Activated T-helper 1 cell treated with anti-CD3 and anti-CD28 coated beads, Interleukin-12 subunit alpha, Interleukin-12 subunit beta, Interleukin-2, Interleukin-4 antibody, amounts not matched to agents 30 ng/mL and 10 ng/mL and 1 ng/mL, durations not matched to agents 14 hours and 24 hours and 36 hours (primary cell): ENCODE results near the gene ADIPOR1. TPM values are rescaled to one million over a fixed set of nuclear protein-coding genes. Genes with fewer than 3 reads are reported as not detected.
"Not testable (repeated sequence)": the region's sequence is repeated elsewhere in the genome, so short reads cannot be mapped to it uniquely, and the experiment has no call there.

Source experiments
- DNase-seq: peaks from one replicate; pipeline ENCODE4 v3.0.0; 2021; ENCODE audit warnings: low spot score
- H3K27ac Mint-ChIP-seq: one replicate; pipeline ENCODE4 v1.8.0; 2021; ENCODE audit warnings: mild to moderate bottlenecking, mixed read lengths
- H3K27me3 Mint-ChIP-seq: one replicate; pipeline ENCODE4 v1.8.0; 2022; ENCODE audit warnings: mild to moderate bottlenecking, moderate library complexity, mixed read lengths; ENCODE audit not compliant: insufficient read depth
- H3K36me3 Mint-ChIP-seq: one replicate; pipeline ENCODE4 v1.8.0; 2021; ENCODE audit warnings: low read depth, mixed read lengths
- H3K4me1 Mint-ChIP-seq: one replicate; pipeline ENCODE4 v1.8.0; 2021; ENCODE audit warnings: low read depth, mixed read lengths
- H3K4me3 Mint-ChIP-seq: one replicate; pipeline ENCODE4 v1.8.0; 2021; ENCODE audit warnings: mild to moderate bottlenecking, moderate library complexity, mixed read lengths
- H3K9me3 Mint-ChIP-seq: one replicate; pipeline ENCODE4 v1.8.0; 2021; ENCODE audit warnings: mixed read lengths
- intact Hi-C: fragments of 100-400 bp; cut with micrococcal nuclease; formaldehyde crosslinking; loops from one replicate; pipeline ENCODE4 v1.15.1; 2024
- total RNA-seq: library from RNA; stranded (reverse); gene quantifications from 2 replicates; pipeline ENCODE4 v1.2.3, GENCODE V29; 2022

The ADIPOR1 gene
- total RNA-seq, 1 donor from 2014 or later: 88.7 TPM

- H3K9me3 Mint-ChIP-seq: no peaks in the 10 kb centered on the region
- no peaks in the 10 kb centered on the region for H3K27me3 Mint-ChIP-seq
- no peak for DNase-seq
- no peaks in the 10 kb centered on the region for H3K4me1 Mint-ChIP-seq
- H3K36me3 Mint-ChIP-seq: peaks cover 57% of the 10 kb centered on the region
- H3K4me3 Mint-ChIP-seq: no peak overlapping the region
- intact Hi-C loops: no loop called here
- no peak overlapping the region for H3K27ac Mint-ChIP-seq
Measured at GRCh38 chr1:202945483-202945882, 12.6 kb downstream of the ADIPOR1 start.

DNA sequence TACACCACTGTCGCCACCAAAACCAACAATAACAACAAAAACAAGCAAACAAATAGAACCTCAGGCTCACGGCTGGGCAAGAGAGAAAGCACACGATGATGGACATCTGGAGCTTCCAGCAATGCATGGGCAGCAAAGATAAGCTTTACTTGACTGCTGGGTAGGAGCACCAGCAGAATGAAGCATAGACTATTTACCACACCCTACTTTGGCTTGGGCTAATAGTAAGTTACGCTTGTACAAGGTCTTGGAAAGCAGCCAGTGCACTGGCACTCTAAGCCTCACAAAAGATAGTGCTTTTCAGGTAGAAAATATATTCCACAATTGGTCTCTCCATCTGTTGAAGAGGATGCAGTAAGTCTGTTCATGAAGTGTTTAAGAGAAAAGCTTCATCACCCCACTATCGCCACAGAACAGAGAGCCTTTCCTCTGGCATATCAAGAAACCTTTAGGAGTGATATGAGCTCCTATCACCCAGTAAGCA, 13.6 kb downstream of the ADIPOR1 start:
- no peak for DNase-seq
- Mint-ChIP-seq H3K4me1 (no peaks in the 10 kb centered on the region), H3K9me3 (no peaks in the 10 kb centered on the region), H3K36me3 (peaks cover 55% of the 10 kb centered on the region), H3K4me3 (no peak overlapping the region), H3K27me3 (no peaks in the 10 kb centered on the region), H3K27ac (no peak overlapping the region)
- intact Hi-C loops: no loop called here

DNA sequence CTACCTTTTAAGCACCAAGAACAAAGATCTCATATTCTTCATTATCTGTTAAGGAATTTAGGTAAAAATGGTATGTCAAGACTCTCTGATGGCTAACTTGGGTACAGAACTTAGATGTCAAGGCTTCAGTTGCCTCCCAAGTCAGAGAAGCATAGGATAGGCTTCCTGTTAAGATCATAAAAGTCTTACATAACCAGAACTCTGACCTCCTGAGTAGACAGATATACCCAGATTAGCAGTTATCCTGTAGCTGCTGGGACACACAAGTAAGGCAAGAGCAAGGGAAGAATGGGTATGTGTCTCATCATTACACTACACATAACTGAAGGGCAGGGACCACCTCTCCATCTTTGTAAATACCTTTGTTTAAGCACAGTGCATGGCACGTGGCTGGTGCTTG, 15.7 kb downstream of the ADIPOR1 start:
- Mint-ChIP-seq H3K4me1 (no peaks in the 10 kb centered on the region), H3K4me3 (no peak overlapping the region), H3K9me3 (no peaks in the 10 kb centered on the region), H3K36me3 (peaks cover 40% of the 10 kb centered on the region), H3K27me3 (no peaks in the 10 kb centered on the region), H3K27ac (no peak overlapping the region)
- intact Hi-C loops: no loop called here
- DNase-seq: no peak

DNA sequence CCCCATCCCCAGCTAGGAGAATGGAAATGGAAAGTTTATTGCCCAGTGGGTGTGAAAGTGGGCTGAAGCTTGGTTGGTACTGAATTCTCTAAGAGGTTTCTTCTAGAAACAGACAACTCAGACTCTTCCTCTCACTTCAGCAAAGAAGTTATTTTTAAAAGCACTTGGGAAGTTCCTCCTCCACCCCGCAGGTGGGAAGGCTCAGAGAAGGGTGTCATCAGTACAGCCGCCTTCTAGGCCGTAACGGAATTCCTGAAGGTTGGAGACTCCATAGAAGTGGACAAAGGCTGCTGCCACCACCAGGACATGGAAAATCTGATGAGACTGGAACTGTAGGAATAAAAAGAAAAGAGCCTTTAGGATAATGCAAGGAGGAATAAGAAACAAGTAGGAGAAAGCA, 16.7 kb downstream of the ADIPOR1 start:
- intact Hi-C loops: no loop called here
- no peaks in the 10 kb centered on the region for H3K9me3 Mint-ChIP-seq
- no peaks in the 10 kb centered on the region for H3K27me3 Mint-ChIP-seq
- H3K4me1 Mint-ChIP-seq: no peaks in the 10 kb centered on the region
- no peak for DNase-seq
- H3K36me3 Mint-ChIP-seq: peaks cover 38% of the 10 kb centered on the region
- H3K27ac Mint-ChIP-seq: no peak overlapping the region
- H3K4me3 Mint-ChIP-seq: no peak overlapping the region

DNA sequence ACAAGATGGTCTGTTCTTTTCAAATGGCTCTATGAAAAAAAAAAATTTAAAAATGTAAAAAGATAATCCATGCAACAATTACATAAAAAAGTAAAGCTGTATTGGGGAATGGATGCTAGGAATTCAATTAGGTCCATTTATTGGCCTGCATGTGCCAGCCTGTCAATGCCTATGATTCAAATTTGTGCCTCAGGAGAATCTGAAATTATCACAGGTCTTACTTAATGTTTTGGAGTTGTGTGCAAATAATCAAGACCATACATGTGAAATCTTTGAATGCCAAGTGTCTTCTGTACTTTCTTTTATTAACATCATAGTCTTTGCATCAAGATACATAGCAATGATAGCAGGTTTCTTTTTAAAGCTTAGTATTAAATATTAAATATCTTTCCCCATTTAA, 17.6 kb downstream of the ADIPOR1 start:
- Mint-ChIP-seq H3K4me1 (no peaks in the 10 kb centered on the region), H3K9me3 (no peaks in the 10 kb centered on the region), H3K36me3 (peaks cover 35% of the 10 kb centered on the region), H3K4me3 (no peak overlapping the region), H3K27me3 (no peaks in the 10 kb centered on the region), H3K27ac (no peak overlapping the region)
- intact Hi-C loops: no loop called here
- no peak for DNase-seq

- peaks cover 7% of the 10 kb centered on the region for H3K4me1 Mint-ChIP-seq
- no peak for DNase-seq
- intact Hi-C loops: no loop called here
- peaks cover 17% of the 10 kb centered on the region for H3K36me3 Mint-ChIP-seq
- H3K4me3 Mint-ChIP-seq: no peak overlapping the region
- no peaks in the 10 kb centered on the region for H3K9me3 Mint-ChIP-seq
- H3K27me3 Mint-ChIP-seq: peaks cover 7% of the 10 kb centered on the region
- H3K27ac Mint-ChIP-seq: no peak overlapping the region
Measured at GRCh38 chr1:202938287-202938925, 19.7 kb downstream of the ADIPOR1 start.

GRCh38 chr1:202936409-202936808, 21.7 kb downstream of the ADIPOR1 start:
- H3K9me3 Mint-ChIP-seq, DNase-seq, H3K36me3 Mint-ChIP-seq, H3K4me1 Mint-ChIP-seq, H3K27ac Mint-ChIP-seq, intact Hi-C loops, H3K4me3 Mint-ChIP-seq: not testable (repeated sequence)
- H3K27me3 Mint-ChIP-seq: peaks cover 16% of the 10 kb centered on the region

DNA sequence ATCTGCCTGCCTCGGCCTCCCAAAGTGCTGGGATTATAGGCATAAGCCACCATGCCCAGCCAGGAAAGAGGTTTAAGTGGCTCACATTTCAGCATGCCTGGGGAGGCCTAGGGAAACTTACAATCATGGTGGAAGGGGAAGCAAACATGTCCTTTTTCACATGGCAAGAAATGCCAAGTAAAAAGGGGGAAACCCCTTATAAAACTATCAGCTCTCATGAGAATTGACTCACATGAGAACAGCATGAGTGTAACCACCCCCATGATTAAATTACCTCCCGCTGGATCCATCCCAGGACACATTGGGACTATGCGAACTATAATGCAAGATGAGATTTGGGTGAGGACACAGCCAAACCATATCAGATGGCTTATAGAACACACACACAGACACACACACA, 22.3 kb downstream of the ADIPOR1 start:
- Mint-ChIP-seq H3K4me3 (no peak overlapping the region), H3K36me3 (peaks cover under 1% of the 10 kb centered on the region), H3K27me3 (peaks cover 16% of the 10 kb centered on the region), H3K9me3 (no peaks in the 10 kb centered on the region), H3K4me1 (peaks cover 8% of the 10 kb centered on the region), H3K27ac (no peak overlapping the region)
- intact Hi-C loops: no loop called here
- no peak for DNase-seq

DNA sequence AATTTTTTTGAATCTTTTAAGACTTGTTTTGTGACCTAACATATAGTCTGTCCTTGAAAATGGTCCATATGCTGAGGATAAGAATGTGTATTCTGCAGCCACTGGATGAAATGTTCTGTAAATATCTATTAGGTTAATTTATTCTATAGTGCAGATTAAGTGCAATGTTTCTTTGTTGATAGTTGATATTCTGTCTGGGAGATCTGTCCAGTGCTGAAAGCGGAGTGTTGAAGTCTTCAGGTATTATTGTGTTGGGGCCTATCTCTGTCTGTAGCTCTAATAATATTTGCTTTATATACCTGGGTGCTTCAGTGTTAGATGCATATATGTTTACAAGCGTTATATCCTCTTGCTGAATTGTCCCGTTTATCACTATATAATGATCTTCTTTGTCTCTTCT, 23.4 kb downstream of the ADIPOR1 start:
- peaks cover 8% of the 10 kb centered on the region for H3K4me1 Mint-ChIP-seq

DNA sequence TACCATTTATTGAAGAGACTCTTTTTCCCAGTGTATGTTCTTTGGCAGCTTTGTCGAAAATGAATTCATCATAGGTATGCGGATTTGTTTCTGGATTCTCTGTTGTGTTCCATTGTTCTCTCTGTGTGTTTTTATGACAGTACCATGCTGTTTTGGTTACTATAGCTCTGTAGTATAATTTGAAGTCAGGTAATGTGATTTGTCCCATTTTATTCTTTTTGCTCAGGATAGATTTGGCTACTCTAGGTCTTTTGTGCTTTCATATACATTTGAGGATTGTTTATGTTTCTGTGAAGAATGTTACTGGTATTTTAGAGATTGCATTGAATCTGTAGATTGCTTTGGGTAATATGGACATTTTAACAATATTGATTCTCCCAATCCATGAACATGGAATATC, 25.6 kb downstream of the ADIPOR1 start:
- Mint-ChIP-seq H3K4me3 (no peak overlapping the region), H3K9me3 (no peaks in the 10 kb centered on the region), H3K36me3 (no peaks in the 10 kb centered on the region), H3K4me1 (peaks cover 8% of the 10 kb centered on the region), H3K27ac (no peak overlapping the region), H3K27me3 (peaks cover 18% of the 10 kb centered on the region)
- DNase-seq: no peak
- intact Hi-C loops: no loop called here

More for the DNA sequence above, 23.4 kb downstream of the ADIPOR1 start:
- Mint-ChIP-seq H3K27me3 (peaks cover 18% of the 10 kb centered on the region), H3K27ac (no peak overlapping the region), H3K9me3 (no peaks in the 10 kb centered on the region), H3K4me3 (no peak overlapping the region), H3K36me3 (no peaks in the 10 kb centered on the region)
- DNase-seq: no peak
- intact Hi-C loops: no loop called here

- H3K27ac Mint-ChIP-seq: peak within 1 kb of the TSS; percentile 95
- DNase-seq: peak; percentile 92
- H3K27me3 Mint-ChIP-seq: peaks cover 2% of the 10 kb centered on the region
- H3K4me3 Mint-ChIP-seq: peak within 1 kb of the TSS; percentile 97
- intact Hi-C loops: loop anchor here (1.0 to 2.0 kb wide), 9 partner anchors 31 to 579 kb away; partner anchors contain the start of genes ADIPOR1, PCAT6, PPFIA4 and PPP1R12B
- no peaks in the 10 kb centered on the region for H3K9me3 Mint-ChIP-seq
- H3K36me3 Mint-ChIP-seq: peaks cover 13% of the 10 kb centered on the region
- H3K4me1 Mint-ChIP-seq: peaks cover 34% of the 10 kb centered on the region
Measured at GRCh38 chr1:202926581-202927491, 31.3 kb downstream of the ADIPOR1 start, which contains the start of gene KLHL12. Gene KLHL12, minus strand, starts transcription at chr1:202927234. Its CDS starts 2,072 bp downstream, at chr1:202925162.

DNA sequence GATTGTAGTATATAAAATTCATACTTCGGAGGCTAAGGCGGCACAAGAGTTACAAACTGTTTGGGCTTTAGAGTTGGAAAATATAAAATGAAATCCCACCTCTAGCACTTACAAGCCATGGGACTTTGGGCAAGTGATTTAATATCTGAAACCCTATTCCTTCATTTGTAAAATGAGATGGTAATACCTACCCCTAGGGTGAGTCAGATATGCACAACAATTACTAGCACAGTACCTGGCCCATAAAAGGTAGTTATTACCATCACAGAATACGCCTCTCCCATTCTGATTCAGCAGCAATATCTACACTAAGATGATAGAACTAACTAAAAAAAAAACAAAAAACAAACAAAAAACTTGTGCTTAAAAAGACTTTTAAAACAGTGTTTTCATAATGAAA, 34.6 kb downstream of the ADIPOR1 start:
- intact Hi-C loops: no loop called here
- H3K36me3 Mint-ChIP-seq: peaks cover 23% of the 10 kb centered on the region
- no peaks in the 10 kb centered on the region for H3K27me3 Mint-ChIP-seq
- no peak for DNase-seq
- no peak overlapping the region for H3K27ac Mint-ChIP-seq
- peaks cover 34% of the 10 kb centered on the region for H3K4me1 Mint-ChIP-seq
- H3K4me3 Mint-ChIP-seq: no peak overlapping the region
- H3K9me3 Mint-ChIP-seq: no peaks in the 10 kb centered on the region

- Mint-ChIP-seq H3K4me1 (peaks cover 17% of the 10 kb centered on the region), H3K27me3 (no peaks in the 10 kb centered on the region), H3K27ac (no peak overlapping the region), H3K4me3 (no peak overlapping the region), H3K9me3 (no peaks in the 10 kb centered on the region), H3K36me3 (peaks cover 30% of the 10 kb centered on the region)
- no peak for DNase-seq
- intact Hi-C loops: no loop called here
Measured at GRCh38 chr1:202919615-202920014, 38.5 kb downstream of the ADIPOR1 start.
